ENCODE results near the gene SEZ6L2. TPM values are rescaled to one million over a fixed set of nuclear protein-coding genes. Genes with fewer than 3 reads are reported as not detected.

Gene SEZ6L2
- total RNA-seq, 6 experiments from 2014 or later = 0.15 to 0.56 (median 0.32) TPM

DNA sequence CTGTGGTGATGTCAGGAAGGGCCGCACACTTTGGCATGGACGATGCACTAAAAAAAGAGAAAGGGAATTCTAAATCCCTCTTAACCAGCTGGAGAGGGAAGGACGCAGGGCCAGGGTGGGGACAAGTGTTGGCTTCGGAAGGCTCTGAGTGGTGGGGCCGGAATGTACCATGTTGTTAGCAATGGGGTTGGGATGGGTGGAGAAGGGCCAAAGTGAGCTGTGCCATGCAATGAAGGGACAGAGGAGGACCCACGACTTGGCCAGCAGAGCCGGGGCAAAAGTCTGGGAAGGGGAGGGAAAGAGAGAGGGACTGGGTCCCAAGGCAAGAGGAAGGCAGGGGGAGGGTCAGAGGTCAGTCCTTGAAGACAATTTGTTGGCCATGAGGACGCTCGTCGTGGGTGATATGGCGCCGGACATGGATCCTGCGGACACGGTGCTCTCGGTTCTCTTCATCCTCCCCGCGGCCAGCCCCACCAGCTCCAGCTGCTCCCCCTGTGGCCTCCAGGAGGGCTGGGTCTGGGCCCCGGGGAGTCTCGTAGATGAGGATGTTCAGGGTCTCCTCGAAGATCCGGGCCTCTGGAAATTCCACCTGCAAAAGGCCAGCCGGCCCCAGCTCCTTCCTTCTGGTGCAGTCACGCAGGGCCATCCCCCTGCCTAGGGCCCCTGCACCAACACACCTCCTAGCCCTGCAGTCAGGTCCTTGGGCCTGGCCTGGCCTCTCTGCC lies 7.3 kb upstream of the SEZ6L2 start:
- no peaks in the 10 kb centered on the region for H3K36me3 ChIP-seq
- H3K27me3 ChIP-seq = no peaks in the 10 kb centered on the region
- H3K27ac ChIP-seq = no peak overlapping the region
- no peaks in the 10 kb centered on the region for H3K9me3 ChIP-seq
- intact Hi-C loops (cut with DNase I) = no loop called here
- ATAC-seq (no peak), DNase-seq (no peak)
- H3K4me3 ChIP-seq = no peak overlapping the region
- 85% methylated on average over 13 of the region's 23 CpGs for WGBS (ENCODE audit: insufficient coverage, low coverage, low lambda C conversion rate, missing lambda C conversion rate)
- TF ChIP-seq, protein P1, sequence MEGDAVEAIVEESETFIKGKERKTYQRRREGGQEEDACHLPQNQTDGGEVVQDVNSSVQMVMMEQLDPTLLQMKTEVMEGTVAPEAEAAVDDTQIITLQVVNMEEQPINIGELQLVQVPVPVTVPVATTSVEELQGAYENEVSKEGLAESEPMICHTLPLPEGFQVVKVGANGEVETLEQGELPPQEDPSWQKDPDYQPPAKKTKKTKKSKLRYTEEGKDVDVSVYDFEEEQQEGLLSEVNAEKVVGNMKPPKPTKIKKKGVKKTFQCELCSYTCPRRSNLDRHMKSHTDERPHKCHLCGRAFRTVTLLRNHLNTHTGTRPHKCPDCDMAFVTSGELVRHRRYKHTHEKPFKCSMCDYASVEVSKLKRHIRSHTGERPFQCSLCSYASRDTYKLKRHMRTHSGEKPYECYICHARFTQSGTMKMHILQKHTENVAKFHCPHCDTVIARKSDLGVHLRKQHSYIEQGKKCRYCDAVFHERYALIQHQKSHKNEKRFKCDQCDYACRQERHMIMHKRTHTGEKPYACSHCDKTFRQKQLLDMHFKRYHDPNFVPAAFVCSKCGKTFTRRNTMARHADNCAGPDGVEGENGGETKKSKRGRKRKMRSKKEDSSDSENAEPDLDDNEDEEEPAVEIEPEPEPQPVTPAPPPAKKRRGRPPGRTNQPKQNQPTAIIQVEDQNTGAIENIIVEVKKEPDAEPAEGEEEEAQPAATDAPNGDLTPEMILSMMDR (IDR thresholded peaks at IDR 0.05) = no peak
- no peak for TF ChIP-seq POLR2A (IDR thresholded peaks at IDR 0.05)
- no peaks in the 10 kb centered on the region for H3K4me1 ChIP-seq

DNA sequence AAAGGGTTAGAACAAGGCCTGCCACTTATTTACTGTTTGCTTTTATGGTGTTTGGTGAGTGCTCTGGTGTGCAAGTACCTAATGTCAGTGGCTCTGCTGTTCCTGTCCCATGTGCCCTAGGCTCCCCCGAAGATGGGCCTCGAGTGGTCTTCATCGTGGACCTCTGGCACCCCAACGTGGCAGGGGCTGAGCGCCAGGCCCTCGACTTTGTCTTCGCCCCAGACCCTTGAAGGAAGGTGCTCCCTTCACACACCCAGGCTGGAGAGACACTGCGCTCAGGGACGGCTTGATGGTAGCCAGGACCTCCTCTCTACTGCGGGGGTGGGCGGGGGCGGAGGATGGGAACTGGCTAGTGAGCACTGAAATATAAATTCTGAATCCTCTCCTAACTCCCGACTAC lies 6.3 kb upstream of the SEZ6L2 start:
- ATAC-seq = no peak
- TF ChIP-seq POLR2A (IDR thresholded peaks at IDR 0.05) = no peak
- TF ChIP-seq, protein P1 (IDR thresholded peaks at IDR 0.05) = no peak
- H3K9me3 ChIP-seq = no peaks in the 10 kb centered on the region
- H3K36me3 ChIP-seq = no peaks in the 10 kb centered on the region
- intact Hi-C loops (cut with DNase I) = no loop called here
- WGBS (ENCODE audit: insufficient coverage, low coverage, low lambda C conversion rate, missing lambda C conversion rate) = 72% methylated on average over 2 of the region's 13 CpGs
- no peak overlapping the region for H3K4me3 ChIP-seq
- no peaks in the 10 kb centered on the region for H3K27me3 ChIP-seq
- no peak for DNase-seq
- H3K27ac ChIP-seq = no peak overlapping the region
- no peaks in the 10 kb centered on the region for H3K4me1 ChIP-seq

DNA sequence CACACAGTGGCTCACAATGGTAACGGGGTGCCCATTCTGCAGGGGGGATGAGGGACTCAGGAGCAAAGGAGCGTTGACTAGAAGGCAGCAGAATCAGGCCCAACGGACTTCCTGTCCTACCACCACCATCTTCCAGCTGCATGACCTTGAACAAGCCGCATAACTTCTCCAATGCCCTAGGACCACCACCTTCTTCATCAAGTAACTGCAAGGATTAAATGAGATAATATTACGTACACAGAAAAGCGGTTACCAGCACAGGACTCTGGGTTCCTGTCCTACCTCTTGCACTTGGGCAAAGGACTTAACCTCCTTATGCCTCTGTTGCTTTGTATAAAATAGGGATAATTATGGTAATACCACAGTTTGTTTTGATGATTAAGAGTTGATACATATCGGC lies 5.6 kb upstream of the SEZ6L2 start:
- no peaks in the 10 kb centered on the region for H3K4me1 ChIP-seq
- H3K27ac ChIP-seq = no peak overlapping the region
- ATAC-seq = no peak
- H3K27me3 ChIP-seq = no peaks in the 10 kb centered on the region
- no peak overlapping the region for H3K4me3 ChIP-seq
- TF ChIP-seq POLR2A (IDR thresholded peaks at IDR 0.05) = no peak
- TF ChIP-seq, protein P1 (IDR thresholded peaks at IDR 0.05) = no peak
- no peaks in the 10 kb centered on the region for H3K9me3 ChIP-seq
- H3K36me3 ChIP-seq = no peaks in the 10 kb centered on the region
- no peak for DNase-seq
- intact Hi-C loops (cut with DNase I) = no loop called here
- WGBS (ENCODE audit: insufficient coverage, low coverage, low lambda C conversion rate, missing lambda C conversion rate) = 86% methylated on average over 5 of the region's 7 CpGs

GRCh38 chr16:29903590-29903989 lies 4.2 kb upstream of the SEZ6L2 start:
- Histone ChIP-seq H3K36me3 (no peaks in the 10 kb centered on the region), H3K9me3 (no peaks in the 10 kb centered on the region), H3K4me1 (no peaks in the 10 kb centered on the region), H3K27ac (no peak overlapping the region), H3K27me3 (no peaks in the 10 kb centered on the region), H3K4me3 (no peak overlapping the region)
- no peak for DNase-seq
- ATAC-seq = no peak
- intact Hi-C loops (cut with DNase I) = no loop called here
- 66% methylated on average over 4 of the region's 4 CpGs for WGBS (ENCODE audit: insufficient coverage, low coverage, low lambda C conversion rate, missing lambda C conversion rate)
- TF ChIP-seq POLR2A (IDR thresholded peaks at IDR 0.05) = no peak
- TF ChIP-seq, protein P1 (IDR thresholded peaks at IDR 0.05) = no peak

Measured in right lobe of liver (tissue), 6 donors.